ENCODE data around the gene ACSM4.

Gene ACSM4

GRCh38 chr12:7339675-7340074, 35.8 kb downstream of the ACSM4 start:
- no peak for DNase-seq

- no peak for DNase-seq
Observed at GRCh38 chr12:7344833-7345606, 41.1 kb downstream of the ACSM4 start.

GRCh38 chr12:7346551-7347225, 42.8 kb downstream of the ACSM4 start:
- no peak for DNase-seq

- DNase-seq: no peak
Observed at GRCh38 chr12:7349418-7349817, 45.5 kb downstream of the ACSM4 start.

- DNase-seq: no peak
Observed at GRCh38 chr12:7351177-7351576, 47.3 kb downstream of the ACSM4 start.

- DNase-seq: no peak
Observed at GRCh38 chr12:7352661-7353060, 48.8 kb downstream of the ACSM4 start.

- DNase-seq: no peak
Observed at GRCh38 chr12:7354529-7354928, 50.7 kb downstream of the ACSM4 start.

- no peak for DNase-seq
Observed at GRCh38 chr12:7361265-7361664, 57.4 kb downstream of the ACSM4 start.

- DNase-seq: no peak
Observed at GRCh38 chr12:7362734-7363133, 58.9 kb downstream of the ACSM4 start.

GRCh38 chr12:7369274-7369729, 65.4 kb downstream of the ACSM4 start:
- no peak for DNase-seq

GRCh38 chr12:7373226-7373625, 69.4 kb downstream of the ACSM4 start:
- no peak for DNase-seq

- DNase-seq: no peak
Observed at GRCh38 chr12:7374423-7375144, 70.7 kb downstream of the ACSM4 start.

GRCh38 chr12:7375145-7375543, 71.3 kb downstream of the ACSM4 start:
- DNase-seq: no peak

- DNase-seq: no peak
Observed at GRCh38 chr12:7376196-7376595, 72.3 kb downstream of the ACSM4 start.
